ENCODE data around the gene BRI3BP.

DNA sequence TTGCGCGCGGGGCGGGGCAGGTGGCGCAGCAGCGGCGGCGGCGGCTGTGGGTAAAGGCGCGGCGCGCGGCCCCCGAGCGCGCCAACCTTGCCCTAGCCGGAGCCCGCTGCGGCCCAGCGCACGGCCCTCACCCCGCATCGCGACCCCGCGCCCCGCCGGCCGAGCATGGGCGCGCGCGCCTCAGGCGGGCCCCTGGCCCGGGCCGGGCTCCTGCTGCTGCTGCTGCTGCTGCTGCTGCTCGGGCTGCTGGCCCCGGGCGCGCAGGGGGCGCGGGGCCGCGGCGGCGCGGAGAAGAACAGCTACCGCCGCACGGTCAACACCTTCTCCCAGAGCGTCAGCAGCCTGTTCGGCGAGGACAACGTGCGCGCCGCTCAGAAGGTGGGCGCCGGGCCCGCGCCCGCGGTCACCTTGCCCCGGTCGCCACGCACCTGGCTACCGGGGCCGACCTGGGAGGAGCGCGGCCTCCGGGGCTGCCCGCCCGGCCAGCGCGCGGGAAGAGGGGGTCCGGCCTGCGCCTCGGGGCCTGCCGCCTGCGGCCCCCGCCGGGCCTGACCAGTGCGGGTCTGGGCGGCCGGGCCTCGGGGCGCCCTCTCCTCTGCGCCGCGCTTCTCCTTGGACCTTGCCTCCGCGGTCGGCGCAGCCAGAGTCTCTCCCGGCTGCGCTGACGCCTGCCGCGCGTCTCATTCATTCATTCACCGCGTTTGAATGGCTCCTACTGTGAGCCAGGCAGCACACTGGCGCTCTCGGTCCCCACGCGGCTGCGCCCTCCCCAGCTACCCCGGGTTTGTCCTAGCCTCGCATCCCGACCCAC lies at the start of gene BRI3BP:
- TF ChIP-seq, protein P1, sequence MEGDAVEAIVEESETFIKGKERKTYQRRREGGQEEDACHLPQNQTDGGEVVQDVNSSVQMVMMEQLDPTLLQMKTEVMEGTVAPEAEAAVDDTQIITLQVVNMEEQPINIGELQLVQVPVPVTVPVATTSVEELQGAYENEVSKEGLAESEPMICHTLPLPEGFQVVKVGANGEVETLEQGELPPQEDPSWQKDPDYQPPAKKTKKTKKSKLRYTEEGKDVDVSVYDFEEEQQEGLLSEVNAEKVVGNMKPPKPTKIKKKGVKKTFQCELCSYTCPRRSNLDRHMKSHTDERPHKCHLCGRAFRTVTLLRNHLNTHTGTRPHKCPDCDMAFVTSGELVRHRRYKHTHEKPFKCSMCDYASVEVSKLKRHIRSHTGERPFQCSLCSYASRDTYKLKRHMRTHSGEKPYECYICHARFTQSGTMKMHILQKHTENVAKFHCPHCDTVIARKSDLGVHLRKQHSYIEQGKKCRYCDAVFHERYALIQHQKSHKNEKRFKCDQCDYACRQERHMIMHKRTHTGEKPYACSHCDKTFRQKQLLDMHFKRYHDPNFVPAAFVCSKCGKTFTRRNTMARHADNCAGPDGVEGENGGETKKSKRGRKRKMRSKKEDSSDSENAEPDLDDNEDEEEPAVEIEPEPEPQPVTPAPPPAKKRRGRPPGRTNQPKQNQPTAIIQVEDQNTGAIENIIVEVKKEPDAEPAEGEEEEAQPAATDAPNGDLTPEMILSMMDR (IDR thresholded peaks at IDR 0.05; ENCODE audit: insufficient read depth, low read length), result no peak
- TF ChIP-seq POLR2AphosphoS5 (IDR thresholded peaks at IDR 0.05; ENCODE audit: low read depth) (no peak; the same call in 1 of the 2 replicates), GABPA (IDR thresholded peaks at IDR 0.05; ENCODE audit: low read depth) (no peak), SPI1 (IDR thresholded peaks at IDR 0.05; ENCODE audit: borderline replicate concordance, low read depth) (no peak)
- TF ChIP-seq, protein P2, sequence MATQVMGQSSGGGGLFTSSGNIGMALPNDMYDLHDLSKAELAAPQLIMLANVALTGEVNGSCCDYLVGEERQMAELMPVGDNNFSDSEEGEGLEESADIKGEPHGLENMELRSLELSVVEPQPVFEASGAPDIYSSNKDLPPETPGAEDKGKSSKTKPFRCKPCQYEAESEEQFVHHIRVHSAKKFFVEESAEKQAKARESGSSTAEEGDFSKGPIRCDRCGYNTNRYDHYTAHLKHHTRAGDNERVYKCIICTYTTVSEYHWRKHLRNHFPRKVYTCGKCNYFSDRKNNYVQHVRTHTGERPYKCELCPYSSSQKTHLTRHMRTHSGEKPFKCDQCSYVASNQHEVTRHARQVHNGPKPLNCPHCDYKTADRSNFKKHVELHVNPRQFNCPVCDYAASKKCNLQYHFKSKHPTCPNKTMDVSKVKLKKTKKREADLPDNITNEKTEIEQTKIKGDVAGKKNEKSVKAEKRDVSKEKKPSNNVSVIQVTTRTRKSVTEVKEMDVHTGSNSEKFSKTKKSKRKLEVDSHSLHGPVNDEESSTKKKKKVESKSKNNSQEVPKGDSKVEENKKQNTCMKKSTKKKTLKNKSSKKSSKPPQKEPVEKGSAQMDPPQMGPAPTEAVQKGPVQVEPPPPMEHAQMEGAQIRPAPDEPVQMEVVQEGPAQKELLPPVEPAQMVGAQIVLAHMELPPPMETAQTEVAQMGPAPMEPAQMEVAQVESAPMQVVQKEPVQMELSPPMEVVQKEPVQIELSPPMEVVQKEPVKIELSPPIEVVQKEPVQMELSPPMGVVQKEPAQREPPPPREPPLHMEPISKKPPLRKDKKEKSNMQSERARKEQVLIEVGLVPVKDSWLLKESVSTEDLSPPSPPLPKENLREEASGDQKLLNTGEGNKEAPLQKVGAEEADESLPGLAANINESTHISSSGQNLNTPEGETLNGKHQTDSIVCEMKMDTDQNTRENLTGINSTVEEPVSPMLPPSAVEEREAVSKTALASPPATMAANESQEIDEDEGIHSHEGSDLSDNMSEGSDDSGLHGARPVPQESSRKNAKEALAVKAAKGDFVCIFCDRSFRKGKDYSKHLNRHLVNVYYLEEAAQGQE (IDR thresholded peaks at IDR 0.05; ENCODE audit: insufficient replicate concordance, low read depth), result no peak

Measured in HL-60 (cell line).